Diencephalon (tissue), 1 donor: ENCODE measurements around the gene CCDC91. TPM values are rescaled to one million over a fixed set of nuclear protein-coding genes. Genes with fewer than 3 reads are reported as not detected.
A peak's percentile ranks its signal among the peaks of the same experiment; 100 is the strongest.

ENCODE experiments used
- small RNA-seq: library from RNA; depleted of rRNA; stranded (forward); fragments of <200 nt; gene quantifications from one replicate; pipeline ENCODE3, GENCODE V24; 2014
- total RNA-seq: library from RNA; depleted of rRNA; stranded (reverse); fragments of >200 nt; gene quantifications from one replicate; pipeline ENCODE4 v1.2.3, GENCODE V29; 2014

The CCDC91 gene, protein sequence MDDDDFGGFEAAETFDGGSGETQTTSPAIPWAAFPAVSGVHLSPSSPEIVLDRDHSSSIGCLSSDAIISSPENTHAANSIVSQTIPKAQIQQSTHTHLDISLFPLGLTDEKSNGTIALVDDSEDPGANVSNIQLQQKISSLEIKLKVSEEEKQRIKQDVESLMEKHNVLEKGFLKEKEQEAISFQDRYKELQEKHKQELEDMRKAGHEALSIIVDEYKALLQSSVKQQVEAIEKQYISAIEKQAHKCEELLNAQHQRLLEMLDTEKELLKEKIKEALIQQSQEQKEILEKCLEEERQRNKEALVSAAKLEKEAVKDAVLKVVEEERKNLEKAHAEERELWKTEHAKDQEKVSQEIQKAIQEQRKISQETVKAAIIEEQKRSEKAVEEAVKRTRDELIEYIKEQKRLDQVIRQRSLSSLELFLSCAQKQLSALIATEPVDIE
- 90.0 TPM for total RNA-seq

DNA sequence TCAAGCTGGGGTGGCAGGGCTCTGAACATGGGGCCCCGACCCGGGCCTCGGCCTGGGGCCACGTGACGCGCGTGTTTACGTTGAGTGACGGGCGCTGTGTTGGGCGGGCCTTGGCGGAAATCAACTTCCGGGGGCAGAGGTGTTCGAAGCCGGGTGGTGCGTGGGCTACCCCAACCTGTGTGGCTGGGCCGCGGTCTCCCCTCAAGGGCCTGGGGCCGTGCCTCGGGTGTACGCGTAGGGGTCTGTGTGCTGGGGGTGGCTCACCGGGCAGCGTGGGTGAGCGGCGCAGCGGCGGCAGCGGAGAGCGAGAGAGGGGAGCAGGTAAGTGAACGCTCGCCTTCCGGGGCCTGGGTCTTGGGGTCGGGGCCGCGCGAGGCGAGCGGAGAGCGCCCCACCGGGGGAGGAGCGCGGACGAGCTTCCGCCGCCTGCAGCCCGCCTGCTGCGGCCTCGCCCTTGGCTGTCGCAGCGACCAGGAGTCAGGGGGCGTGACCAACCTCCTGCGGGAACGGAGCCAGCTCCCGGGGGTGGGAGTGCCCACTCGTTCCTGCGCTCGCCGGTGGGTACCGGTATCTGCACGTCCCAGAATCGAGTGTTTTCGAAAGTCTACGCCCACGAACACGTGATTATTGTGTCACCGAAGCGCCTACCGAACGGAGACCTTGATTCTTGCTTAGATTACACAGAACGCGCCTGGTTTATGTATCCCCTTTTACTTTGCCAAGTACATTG, at the start of gene CCDC91:
CCDC91 (plus strand) TSS at position 136 of the 730 bp plus-strand sequence. CDS start 66,760 bp downstream, outside the sequence.

Small RNA genes lying within 50 kb of the gene (small RNA-seq; reads per million reads assigned to genes)
- gene RNA5SP355 (0.62 reads per million, percentile 62 among the genes with 10 or more reads in this experiment), gene RNU4-54P (0.08 reads per million)

Other genes starting within 250 kb of the CCDC91 start
- gene PTHLH, start 217.7 kb upstream of the CCDC91 start, total RNA-seq = 2.1 TPM